ENCODE data around the gene ARRB1.

Gene ARRB1

DNA sequence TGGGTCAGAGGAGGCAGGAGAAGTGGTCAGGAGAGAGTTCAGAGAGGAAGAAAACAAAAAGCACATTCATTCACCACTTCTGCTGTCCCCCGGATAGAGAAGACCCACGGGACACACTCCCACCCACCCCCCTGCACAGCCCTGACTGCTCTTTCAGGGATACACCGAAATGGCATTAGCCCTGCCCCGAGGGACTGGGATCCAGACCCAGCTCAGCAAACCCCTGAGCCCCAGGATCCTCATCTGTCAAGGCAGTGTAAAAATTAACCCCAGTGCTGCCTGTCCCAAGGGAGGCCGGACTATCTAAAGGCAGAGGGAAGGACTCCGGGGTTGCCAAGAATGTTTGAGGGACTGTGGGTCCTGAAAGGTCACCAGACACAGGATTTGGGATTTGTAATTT is 79.7 kb downstream of the ARRB1 start:
- H3K4me2 ChIP-seq (ENCODE audit: low read length) = no peak overlapping the region
- no peaks in the 10 kb centered on the region for H3K4me1 ChIP-seq
- no peak overlapping the region for H2AFZ ChIP-seq
- no peak overlapping the region for H3K27ac ChIP-seq
- no peak overlapping the region for H3K9ac ChIP-seq
- no peaks in the 10 kb centered on the region for H3K27me3 ChIP-seq (ENCODE audit: control insufficient read depth, insufficient read depth, low read length)
- H3K9me3 ChIP-seq (ENCODE audit: control insufficient read depth, low read length) = no peaks in the 10 kb centered on the region
- no peaks in the 10 kb centered on the region for H3K79me2 ChIP-seq
- H3K4me3 ChIP-seq (ENCODE audit: low read depth, low read length) = no peak overlapping the region
- no peaks in the 10 kb centered on the region for H3K36me3 ChIP-seq (ENCODE audit: control insufficient read depth, insufficient read depth, low read length)
- TF ChIP-seq, protein P1, sequence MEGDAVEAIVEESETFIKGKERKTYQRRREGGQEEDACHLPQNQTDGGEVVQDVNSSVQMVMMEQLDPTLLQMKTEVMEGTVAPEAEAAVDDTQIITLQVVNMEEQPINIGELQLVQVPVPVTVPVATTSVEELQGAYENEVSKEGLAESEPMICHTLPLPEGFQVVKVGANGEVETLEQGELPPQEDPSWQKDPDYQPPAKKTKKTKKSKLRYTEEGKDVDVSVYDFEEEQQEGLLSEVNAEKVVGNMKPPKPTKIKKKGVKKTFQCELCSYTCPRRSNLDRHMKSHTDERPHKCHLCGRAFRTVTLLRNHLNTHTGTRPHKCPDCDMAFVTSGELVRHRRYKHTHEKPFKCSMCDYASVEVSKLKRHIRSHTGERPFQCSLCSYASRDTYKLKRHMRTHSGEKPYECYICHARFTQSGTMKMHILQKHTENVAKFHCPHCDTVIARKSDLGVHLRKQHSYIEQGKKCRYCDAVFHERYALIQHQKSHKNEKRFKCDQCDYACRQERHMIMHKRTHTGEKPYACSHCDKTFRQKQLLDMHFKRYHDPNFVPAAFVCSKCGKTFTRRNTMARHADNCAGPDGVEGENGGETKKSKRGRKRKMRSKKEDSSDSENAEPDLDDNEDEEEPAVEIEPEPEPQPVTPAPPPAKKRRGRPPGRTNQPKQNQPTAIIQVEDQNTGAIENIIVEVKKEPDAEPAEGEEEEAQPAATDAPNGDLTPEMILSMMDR (IDR thresholded peaks at IDR 0.05) = no peak

DNA sequence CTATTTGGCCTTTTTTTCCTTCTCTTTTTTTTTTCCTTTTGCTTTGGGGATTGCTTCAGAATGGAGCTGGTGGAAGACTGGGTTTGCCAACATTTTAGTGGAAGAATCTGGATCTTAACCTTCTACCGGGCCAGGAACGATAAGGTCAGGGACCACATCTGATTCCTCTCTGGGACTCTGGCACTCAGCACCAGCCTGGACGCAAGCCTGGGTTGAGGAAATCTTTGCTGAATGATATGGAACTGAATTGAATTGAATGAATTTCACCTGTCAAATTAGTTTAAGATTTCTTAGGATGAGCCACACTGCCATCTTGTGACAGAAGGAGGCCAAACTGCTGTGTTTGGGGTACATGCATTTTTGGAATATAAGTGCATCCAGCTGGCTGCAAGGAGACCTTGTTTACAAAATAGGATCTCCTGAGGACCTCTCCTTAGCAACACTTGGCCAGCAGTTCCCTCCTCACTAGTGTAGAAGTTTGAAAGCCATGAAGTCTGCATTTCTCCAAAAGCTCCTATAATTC is 80.5 kb downstream of the ARRB1 start:
- no peak overlapping the region for H3K4me3 ChIP-seq (ENCODE audit: low read depth, low read length)
- H3K36me3 ChIP-seq (ENCODE audit: control insufficient read depth, insufficient read depth, low read length) = no peaks in the 10 kb centered on the region
- no peak overlapping the region for H3K4me2 ChIP-seq (ENCODE audit: low read length)
- no peaks in the 10 kb centered on the region for H3K4me1 ChIP-seq
- no peaks in the 10 kb centered on the region for H3K9me3 ChIP-seq (ENCODE audit: control insufficient read depth, low read length)
- TF ChIP-seq, protein P1 (IDR thresholded peaks at IDR 0.05) = no peak
- no peaks in the 10 kb centered on the region for H3K27me3 ChIP-seq (ENCODE audit: control insufficient read depth, insufficient read depth, low read length)
- no peak overlapping the region for H3K9ac ChIP-seq
- no peak overlapping the region for H3K27ac ChIP-seq
- no peaks in the 10 kb centered on the region for H3K79me2 ChIP-seq
- no peak overlapping the region for H2AFZ ChIP-seq

DNA sequence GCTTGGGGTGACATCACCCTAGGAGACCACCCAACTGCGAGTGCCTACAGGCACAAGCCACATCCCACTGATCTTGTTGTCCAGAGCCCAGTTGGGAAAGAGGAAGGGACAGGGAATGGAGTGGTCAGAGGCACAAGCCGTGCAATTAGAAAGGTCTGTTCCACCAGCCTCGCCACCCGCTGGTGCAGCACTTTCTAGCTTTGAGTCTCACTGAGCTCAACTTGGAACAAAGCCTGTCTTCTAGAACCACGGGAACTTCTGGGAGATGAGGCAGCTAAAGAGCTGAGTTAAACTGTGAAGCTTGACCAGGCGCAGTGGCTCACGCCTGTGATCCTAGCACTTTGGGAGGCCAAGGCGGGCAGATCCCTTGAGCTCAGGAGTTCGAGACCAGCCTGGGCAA is 81.6 kb downstream of the ARRB1 start:
- no peaks in the 10 kb centered on the region for H3K79me2 ChIP-seq
- no peak overlapping the region for H3K4me2 ChIP-seq (ENCODE audit: low read length)
- no peaks in the 10 kb centered on the region for H3K27me3 ChIP-seq (ENCODE audit: control insufficient read depth, insufficient read depth, low read length)
- no peak overlapping the region for H3K27ac ChIP-seq
- H3K9me3 ChIP-seq (ENCODE audit: control insufficient read depth, low read length) = no peaks in the 10 kb centered on the region
- no peak overlapping the region for H2AFZ ChIP-seq
- TF ChIP-seq, protein P1 (IDR thresholded peaks at IDR 0.05) = no peak
- no peak overlapping the region for H3K4me3 ChIP-seq (ENCODE audit: low read depth, low read length)
- no peaks in the 10 kb centered on the region for H3K36me3 ChIP-seq (ENCODE audit: control insufficient read depth, insufficient read depth, low read length)
- no peaks in the 10 kb centered on the region for H3K4me1 ChIP-seq
- H3K9ac ChIP-seq = no peak overlapping the region

DNA sequence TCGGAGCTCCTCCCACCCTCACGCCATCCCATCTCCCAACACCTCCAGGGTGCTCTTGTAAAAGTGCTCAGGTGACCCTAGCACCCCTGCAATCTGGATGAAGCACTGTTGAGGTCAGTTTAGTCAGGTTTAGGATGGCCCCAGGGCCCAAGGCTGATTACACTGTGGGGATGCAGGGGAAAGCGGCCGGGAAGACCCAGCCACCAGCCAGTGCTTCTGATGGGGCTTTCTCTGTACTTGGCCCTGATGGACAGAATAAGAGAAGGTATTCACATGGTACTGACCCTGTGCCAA is 82.1 kb downstream of the ARRB1 start:
- H3K36me3 ChIP-seq (ENCODE audit: control insufficient read depth, insufficient read depth, low read length) = no peaks in the 10 kb centered on the region
- no peak overlapping the region for H3K4me2 ChIP-seq (ENCODE audit: low read length)
- H3K9me3 ChIP-seq (ENCODE audit: control insufficient read depth, low read length) = no peaks in the 10 kb centered on the region
- no peak overlapping the region for H3K9ac ChIP-seq
- no peaks in the 10 kb centered on the region for H3K79me2 ChIP-seq
- H3K27ac ChIP-seq = no peak overlapping the region
- TF ChIP-seq, protein P1 (IDR thresholded peaks at IDR 0.05) = no peak
- no peaks in the 10 kb centered on the region for H3K27me3 ChIP-seq (ENCODE audit: control insufficient read depth, insufficient read depth, low read length)
- no peak overlapping the region for H2AFZ ChIP-seq
- H3K4me3 ChIP-seq (ENCODE audit: low read depth, low read length) = no peak overlapping the region
- no peaks in the 10 kb centered on the region for H3K4me1 ChIP-seq

DNA sequence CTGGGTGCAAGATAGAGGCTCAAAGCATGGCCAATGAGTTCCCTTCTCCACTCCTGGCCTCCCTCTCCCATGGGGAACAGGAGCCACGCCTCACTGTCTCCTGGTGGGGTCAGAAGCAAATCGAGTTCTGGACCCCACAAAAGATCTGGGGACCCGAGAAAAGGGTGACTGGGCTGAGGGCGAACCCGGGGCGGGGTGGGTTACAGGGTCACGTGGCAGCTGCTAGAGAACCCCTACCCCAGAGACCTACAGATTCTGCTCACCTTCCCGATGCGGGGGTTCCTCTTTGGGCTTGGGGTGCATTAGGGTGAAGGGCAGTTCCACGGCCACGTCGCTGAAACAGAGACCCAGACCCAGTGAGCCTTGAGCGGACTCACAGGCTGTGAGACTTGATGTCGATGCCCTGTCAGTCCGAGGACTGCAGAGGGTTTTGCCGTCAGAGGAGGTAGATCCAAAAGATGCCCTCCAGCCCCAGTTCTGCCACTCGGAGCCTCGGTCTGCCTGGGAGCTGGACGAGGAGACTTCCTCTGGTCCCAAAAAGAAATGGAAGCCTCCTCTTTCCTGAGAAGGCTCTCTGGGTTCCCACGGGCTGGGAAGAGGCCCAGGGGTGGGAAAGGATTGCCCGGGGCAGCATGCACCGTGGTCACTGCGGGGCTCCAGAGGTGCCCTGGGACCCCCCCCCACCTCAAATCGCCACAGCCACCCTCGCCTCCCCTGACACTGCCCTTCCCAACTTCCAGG is 82.7 kb downstream of the ARRB1 start:
- TF ChIP-seq, protein P1 (IDR thresholded peaks at IDR 0.05) = no peak
- H3K27ac ChIP-seq = no peak overlapping the region
- no peak overlapping the region for H3K4me3 ChIP-seq (ENCODE audit: low read depth, low read length)
- H3K4me1 ChIP-seq = no peaks in the 10 kb centered on the region
- H3K27me3 ChIP-seq (ENCODE audit: control insufficient read depth, insufficient read depth, low read length) = no peaks in the 10 kb centered on the region
- no peak overlapping the region for H3K4me2 ChIP-seq (ENCODE audit: low read length)
- no peak overlapping the region for H2AFZ ChIP-seq
- H3K79me2 ChIP-seq = no peaks in the 10 kb centered on the region
- no peaks in the 10 kb centered on the region for H3K9me3 ChIP-seq (ENCODE audit: control insufficient read depth, low read length)
- H3K9ac ChIP-seq = no peak overlapping the region
- H3K36me3 ChIP-seq (ENCODE audit: control insufficient read depth, insufficient read depth, low read length) = no peaks in the 10 kb centered on the region

Measured in parathyroid adenoma (tissue), 2 donors.